EL (cell line): ENCODE results near the gene STAMBPL1.
A peak's percentile ranks its signal among the peaks of the same experiment; 100 is the strongest.

Experiments
- DNase-seq: peaks from one replicate; pipeline ENCODE4 v3.0.0-alpha.2; 2016

STAMBPL1 gene

GRCh38 chr10:88957381-88957780, 77.3 kb downstream of the STAMBPL1 start:
- no peak for DNase-seq

GRCh38 chr10:88958721-88959120, 78.7 kb downstream of the STAMBPL1 start:
- no peak for DNase-seq

GRCh38 chr10:88960802-88961201, 80.8 kb downstream of the STAMBPL1 start:
- DNase-seq, result no peak

GRCh38 chr10:88961266-88961665, 81.2 kb downstream of the STAMBPL1 start:
- DNase-seq, result no peak

GRCh38 chr10:88962336-88962735, 82.3 kb downstream of the STAMBPL1 start:
- DNase-seq, result no peak

- no peak for DNase-seq
Observed at GRCh38 chr10:88963318-88963717, 83.3 kb downstream of the STAMBPL1 start.

- DNase-seq, result no peak
Observed at GRCh38 chr10:88964360-88964759, 84.3 kb downstream of the STAMBPL1 start.

GRCh38 chr10:88964869-88965415, 84.9 kb downstream of the STAMBPL1 start:
- DNase-seq, result peak; percentile 29

- DNase-seq, result no peak
Observed at GRCh38 chr10:88966797-88967196, 86.8 kb downstream of the STAMBPL1 start.

- no peak for DNase-seq
Observed at GRCh38 chr10:88968391-88968790, 88.3 kb downstream of the STAMBPL1 start.

GRCh38 chr10:88971221-88972061, 91.4 kb downstream of the STAMBPL1 start:
- no peak for DNase-seq
